AG20443 (cell line): Measurements from ENCODE around the gene MST1.
A peak's percentile ranks its signal among the peaks of the same experiment; 100 is the strongest.

ENCODE experiments used
- DNase-seq: peaks from one replicate; pipeline ENCODE4 v3.0.0; 2012; ENCODE audit warnings: low spot score, mixed read lengths

The MST1 gene

DNA sequence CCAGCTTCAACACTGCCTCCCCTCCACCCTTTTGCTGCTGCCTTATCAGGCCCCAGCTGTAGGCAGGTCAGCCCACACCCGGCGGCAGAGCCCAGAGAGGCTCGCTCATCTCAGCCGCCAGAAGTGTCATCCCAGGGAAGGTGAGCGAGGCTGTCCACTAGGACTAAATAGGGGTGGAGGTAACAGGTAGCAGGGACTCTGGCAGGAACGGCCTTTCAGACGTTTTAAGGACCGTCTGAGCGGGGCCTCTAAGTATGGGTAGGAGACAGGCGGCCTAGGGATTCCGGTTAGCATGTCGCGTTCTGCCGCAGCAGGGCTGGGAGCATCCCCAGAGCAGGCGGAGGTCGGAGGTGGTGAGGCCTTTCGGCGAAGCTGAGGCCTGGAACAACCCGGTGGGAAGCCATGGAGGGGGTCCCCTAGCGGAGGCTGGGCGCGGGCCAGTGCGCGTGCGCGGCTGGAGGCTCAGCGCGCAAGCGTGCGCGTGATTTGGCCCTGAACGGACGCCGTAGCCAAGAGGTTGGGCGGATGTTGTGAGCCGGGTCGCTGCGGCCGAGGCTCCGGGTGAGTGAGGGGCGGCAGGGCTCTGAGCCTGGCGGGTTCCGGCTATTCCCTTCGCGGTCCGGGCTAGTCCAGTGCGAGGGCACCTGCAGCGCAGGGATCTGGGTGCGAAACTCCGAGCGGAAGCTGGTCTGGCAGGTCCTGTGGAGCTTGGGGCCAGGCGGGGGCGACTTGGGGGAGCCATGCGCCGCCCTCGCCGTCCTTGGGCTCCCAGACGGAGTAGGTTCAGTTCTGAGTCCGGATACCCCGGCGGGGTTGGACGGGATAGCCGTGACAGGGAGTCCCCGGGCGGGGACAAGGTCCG is at the start of gene MST1, which contains the start of gene RNF123:
TSS of gene MST1 (minus strand) at position 429 of the 862 bp plus-strand sequence. CDS start 783 bp downstream, outside the sequence.
TSS of gene RNF123 (plus strand) at position 512 of the 862 bp plus-strand sequence. CDS start 1,609 bp downstream, outside the sequence.
- peak; percentile 95 for DNase-seq

DNA sequence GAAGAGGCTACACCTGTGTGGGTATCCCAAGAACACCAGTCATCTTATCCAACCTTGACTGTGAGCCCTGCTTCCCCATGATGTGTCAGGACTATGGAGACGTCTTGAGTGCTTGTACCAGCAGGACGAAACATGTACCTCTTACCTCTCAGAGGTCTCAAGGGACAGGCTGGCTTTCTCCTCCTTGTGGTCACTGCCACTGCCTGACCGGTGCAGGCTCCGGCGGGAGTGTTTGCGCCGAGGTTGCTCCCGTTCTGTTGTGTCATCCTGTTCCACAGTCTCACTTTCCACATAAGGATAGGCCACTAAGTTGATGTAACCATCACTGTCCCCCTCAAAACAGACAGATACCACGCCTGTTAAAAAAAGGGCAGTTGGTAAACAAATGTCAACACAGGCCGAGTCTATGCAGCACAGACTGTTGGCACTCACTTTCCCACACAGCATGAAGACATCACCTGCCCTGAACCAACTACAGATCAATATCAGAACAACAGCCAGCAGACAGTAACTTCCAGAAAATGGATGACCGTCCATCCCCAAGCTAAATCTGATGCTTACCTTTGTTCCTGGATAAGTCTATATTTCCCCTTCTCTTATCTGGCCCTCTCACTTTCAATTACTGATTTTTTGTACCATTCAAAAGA is 48.9 kb upstream of the MST1 start:
- DNase-seq: no peak

DNA sequence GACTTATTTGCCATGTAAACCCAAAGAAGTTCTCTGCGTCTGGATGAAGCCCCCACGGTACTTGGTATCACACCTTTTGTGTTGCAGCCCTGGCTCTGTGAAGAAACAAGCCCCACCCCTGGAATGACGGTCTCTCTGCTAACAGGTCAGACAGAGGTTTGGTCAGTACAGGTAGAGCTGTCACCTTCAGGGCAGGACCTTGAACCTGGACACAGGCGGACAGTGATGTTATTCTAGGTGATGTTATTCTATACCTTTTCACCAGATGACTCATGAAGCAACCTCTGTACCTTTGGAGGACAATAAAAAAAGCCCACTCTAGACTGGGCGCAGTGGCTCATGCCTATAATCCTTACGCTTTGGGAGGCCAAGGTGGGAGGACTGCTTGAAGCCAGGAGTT is 45.5 kb upstream of the MST1 start:
- no peak for DNase-seq

DNA sequence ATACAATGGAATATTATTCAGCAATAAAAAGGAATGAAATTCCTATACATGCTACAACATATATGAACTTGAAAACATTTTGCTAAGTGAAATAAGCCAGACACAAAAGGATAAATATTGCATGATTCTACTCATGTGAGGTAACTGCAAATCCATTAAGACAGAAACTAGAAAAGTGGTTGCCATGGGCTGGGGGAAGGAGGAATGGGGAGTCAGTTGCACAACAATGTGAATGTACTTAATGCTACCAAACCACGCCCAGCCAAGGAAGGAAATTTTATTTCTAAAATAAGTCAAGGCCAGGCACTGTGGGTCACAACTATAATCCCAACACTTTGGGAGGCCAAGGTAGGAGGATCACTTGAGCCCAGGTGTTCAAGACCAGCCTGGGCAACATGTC is 44.3 kb upstream of the MST1 start:
- no peak for DNase-seq

DNA sequence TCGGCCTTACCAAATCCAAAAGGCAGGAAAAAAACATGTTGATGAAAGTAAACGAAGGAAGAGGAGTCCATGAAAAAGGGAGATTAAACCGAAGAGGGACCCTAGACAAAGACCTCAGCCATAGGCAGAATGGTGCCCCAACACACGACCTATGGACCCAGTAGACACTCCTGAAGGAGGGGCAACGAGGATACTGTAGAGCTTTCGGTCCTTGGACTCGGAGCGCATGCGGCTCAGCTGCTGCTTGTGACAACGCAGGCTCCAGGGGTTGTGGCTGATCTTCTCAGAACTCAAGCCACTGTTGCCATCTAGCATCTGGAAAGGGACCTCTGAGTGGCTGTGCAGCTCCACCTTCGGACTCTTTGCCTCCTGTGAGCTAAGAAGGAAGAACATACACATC is 43.3 kb upstream of the MST1 start:
- DNase-seq: no peak

DNA sequence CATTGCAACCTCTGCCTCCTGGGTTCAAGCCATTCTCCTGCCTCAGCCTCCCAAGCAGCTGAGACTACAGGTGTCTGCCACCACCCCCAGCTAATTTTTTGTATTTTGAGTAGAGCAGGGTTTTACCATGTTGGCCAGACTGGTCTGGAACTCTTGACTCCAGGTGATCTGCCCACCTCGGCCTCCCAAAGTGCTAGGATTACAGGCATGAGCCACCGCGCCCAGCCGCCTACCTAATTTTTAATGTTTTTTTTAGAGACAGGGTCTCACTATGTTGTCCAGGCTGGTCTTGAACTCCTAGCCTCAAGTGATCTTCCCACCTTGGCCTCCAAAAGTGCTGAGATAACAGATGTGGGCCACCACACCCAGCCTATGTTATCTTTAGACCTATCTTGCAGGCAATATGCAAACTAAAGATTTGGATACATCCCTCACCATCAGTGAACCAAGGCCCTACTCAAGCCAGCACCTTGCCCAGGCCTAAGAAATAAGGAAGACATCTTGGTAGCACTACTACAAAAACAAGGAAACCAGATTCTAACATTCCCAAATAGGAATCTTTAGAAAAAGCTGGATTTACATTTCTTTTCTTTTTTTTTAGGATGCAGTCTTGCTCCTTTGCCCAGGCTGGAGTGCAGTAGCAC is 40.8 kb upstream of the MST1 start:
- no peak for DNase-seq

DNA sequence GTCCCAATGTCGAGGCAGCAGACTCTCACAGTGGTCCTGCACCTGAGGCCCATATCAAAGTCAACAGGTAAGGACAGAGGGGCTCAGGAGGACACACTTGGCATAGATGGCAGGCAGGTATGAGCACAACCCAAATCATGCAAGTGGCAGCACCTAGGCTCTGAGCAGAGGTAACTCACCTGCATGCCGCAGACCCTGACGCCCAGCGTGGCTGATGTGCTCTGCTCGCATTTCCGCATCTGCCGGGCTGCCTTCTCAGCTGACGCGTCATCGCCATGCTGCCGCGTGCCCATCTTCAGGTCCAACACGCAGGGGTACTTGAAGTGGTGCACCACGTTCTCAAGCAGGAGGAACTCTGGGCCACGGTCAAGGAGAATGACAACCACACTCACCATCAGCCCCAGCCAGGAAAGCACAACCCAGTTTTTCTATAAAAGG is 38.7 kb upstream of the MST1 start:
- no peak for DNase-seq

DNA sequence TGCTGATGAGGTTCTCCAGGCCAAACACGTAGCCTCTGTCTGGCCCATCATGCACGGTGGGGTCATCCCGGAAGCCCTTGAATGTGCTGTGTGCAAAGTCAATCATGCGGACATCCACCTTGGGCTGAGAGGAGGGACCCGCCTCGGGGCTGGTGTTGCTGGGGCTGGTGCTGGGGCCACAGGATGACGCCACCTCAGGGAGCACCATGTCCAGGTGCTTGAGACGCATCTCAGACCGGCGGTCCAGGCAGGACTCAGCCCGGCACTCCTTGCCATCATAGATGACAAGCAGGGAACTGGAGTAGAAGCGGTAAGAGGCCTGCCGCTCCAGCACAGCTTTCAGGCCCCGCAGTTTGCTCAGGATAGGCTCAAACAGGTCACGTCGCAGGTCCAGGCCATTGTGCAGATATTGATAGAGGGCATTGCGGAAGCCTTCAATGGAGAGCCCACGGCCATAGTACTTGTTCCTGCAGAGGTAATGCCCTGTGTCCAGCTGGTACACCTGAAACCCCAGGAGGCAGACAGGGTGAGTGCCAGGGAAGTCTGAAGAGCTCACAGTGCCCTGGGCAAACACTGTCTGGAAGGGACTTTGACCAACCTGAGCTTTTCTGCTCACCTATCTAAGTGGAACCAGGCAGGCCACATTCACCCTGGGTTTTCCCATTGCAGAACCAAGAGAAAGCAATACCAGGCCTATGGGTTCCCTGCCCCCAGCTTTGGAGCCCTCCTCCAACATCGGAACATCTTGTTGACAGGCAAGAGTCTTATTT is 38.1 kb upstream of the MST1 start:
- DNase-seq: no peak

DNA sequence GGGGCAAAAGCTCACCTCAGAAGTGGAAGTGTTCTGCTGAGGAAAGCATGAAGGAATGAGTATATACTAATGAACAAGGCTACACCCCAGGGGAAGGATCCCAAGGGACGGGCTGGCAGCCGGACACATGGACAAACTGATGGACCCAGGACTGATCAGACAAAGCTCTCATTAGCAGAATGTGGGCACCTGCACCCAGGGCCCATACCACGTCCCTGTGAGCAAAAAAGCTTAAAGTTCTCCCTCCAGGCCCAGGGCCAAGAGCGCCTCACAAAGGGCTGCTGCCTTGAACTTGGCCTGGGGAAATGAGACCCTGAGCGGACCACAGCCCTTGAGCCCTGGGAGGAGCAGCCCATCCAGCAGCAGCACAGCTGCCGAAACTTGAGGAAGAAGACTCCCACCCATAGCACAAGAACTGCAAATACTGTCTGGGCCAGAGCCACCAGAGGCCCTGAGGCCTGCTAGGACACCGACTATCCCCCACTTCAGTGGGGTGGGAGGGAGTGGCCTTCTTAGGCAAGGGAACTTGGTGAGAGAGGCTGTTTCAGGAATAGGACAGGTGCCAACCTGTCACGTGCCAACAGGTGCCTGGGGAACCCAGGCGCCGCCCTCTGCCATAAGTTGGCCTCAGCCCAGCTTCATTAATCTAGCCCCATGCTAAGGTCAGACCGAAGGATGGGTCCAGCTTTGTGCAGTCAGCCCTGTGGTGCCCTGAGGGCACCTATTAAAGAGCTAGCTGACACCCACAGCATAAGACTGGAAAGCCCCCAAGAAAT is 36.8 kb upstream of the MST1 start:
- DNase-seq: no peak

DNA sequence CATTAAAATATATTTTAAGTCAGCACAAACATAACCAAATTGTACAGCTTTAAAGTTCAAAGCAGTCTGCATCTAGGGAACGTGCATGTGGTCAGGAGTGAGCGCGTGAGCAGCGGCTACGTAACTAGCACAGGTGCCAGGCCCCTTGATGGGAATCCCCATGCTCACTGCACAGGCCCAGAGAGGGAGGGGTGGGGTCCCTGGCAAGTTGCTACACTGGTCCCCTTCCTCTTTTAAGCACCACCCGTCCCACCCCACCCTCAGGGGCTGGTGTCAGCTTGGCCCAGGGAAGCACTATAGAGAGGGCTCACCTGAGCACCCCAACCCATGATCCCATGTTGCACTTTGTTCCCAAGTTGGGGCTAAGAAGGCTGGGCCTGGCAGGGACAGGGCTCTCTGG is 35.3 kb upstream of the MST1 start:
- DNase-seq: no peak

DNA sequence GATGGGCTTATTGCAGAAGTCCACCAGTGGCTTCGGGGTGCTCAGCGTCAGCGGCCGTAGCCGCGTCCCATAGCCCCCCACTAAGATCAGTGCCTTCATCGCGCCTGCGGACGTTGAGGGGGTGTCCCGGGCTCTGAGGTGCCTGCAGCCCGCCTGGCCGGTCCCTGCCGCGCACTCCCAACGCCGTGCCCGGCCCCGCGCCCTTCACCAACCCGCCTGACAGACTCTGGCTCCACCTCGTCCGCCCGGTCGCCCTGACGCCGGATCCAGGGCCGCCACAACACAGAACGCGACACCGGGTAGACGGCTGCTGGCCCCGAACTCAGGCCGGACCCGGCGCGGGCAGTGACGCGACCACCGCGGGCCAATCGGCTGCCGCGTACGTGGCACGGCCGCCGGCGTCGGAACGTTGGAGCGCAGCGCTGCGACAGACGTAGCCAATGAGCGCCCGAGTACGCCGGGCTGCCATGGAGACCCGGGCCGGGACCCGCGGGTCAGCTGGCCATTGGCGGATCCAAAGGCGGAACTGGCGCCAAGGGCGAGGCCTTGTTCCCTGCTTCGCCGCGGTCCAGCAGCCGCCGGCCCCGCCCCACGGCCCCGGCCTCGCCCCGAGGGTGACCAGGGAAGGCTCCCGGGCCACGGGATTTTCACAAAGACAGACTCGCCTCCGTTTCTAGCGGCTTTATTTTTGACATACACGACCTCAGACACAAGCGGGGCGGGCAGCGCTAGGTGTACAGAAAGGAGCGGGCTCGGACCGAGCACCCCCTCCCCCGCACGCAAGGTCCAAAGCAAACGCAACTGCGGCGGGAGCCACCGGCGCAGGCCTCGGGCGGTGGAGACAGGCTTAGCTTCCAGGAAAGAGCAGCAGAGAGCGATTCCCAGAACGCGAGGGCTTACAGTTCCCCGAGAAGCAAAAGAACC is 34.6 kb upstream of the MST1 start, which contains the start of gene GMPPB:
TSS of gene GMPPB (minus strand) at position 324 of the 924 bp plus-strand sequence. CDS start at position 99, 225 bp downstream.
- DNase-seq: peak; percentile 99

DNA sequence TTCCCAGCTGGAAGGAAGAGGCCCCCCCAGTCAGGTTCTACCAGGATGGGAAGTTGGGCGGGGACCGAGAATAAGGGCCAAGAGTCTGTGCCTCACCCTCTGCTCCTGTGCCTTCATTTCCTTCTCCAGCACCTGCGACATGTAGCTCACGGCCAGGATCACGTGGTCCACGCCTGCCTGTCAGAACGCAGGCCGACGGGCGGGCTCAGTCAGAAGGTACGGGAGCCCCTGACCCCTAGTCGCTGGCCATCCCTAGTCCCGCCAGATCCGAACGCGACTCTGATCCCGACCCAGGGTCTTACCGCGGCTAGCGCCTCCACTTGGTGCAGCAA is 34.0 kb upstream of the MST1 start:
- peak; percentile 39 for DNase-seq

DNA sequence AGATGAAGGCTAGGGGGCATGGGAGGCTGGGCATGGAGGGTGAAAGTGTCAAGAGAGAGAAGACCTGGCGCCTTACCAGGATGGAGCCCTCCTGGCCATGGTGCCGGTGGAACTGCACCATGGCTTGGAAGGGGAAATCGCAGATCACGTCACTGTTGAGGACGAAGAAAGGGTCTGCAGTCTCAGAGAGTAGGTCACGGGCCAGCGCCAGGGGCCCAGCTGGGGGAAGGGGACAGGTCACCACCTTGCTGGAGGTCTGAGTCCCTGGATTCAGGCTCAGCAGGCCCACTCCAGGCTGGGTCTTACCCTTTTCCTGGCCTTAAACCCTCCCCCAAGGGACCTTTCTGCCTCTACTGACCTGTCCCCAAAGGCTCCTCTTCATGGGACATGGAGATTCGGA is 33.6 kb upstream of the MST1 start:
- DNase-seq: no peak

DNA sequence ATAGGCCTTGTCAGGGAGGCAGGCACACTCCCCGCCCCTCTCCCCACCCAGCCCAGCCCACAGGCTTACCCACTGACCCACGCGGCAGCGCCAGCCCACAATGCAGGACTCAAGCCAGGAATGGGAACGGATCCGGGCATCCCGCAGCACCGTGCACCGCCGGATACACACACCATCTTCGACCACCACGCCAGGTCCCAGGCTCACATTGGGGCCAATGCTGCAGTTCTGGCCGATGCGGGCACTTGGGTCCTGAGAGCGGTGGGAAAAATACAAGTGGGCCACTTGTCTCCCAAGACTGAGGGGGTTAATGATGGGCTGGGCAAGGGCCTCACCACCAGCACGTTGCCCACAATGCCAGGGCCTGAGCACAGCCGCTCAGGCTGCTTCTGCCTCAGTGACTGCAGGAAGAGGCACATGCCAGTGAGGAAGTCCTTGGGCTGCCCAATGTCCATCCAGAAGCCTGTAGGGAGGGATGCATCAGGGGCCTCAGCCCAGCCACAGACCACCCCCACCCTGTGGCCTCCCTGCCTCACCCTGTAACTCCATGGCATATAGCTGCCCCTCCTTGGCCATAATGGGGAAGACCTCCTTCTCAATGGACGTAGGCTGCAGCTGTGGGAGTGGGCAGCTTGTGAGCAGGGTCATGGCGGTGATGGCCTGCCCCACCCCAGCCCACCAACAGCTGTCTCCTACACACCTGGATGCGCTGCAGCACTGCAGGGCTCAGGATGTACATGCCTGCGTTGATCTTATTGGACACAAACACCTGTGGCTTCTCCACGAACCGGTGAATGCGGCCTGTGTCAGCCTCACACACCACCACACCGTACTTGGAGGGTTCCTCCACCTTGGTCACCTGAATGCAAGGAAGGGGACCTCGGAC is 32.9 kb upstream of the MST1 start:
- DNase-seq: no peak

DNA sequence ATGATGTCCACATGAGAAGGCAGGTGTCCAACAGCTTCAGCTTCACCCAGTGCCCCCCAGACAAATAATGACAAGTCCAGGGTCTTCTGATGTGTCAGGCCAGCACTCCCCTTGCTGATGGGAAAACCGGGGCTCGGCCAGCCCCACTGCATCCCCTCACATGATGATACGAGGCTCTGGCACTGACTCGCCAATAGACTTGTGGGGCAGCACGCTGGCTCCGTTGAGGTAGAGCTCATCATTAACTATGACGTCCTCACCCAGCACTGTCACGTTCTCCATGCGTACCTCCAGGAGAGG is 32.3 kb upstream of the MST1 start:
- no peak for DNase-seq

DNA sequence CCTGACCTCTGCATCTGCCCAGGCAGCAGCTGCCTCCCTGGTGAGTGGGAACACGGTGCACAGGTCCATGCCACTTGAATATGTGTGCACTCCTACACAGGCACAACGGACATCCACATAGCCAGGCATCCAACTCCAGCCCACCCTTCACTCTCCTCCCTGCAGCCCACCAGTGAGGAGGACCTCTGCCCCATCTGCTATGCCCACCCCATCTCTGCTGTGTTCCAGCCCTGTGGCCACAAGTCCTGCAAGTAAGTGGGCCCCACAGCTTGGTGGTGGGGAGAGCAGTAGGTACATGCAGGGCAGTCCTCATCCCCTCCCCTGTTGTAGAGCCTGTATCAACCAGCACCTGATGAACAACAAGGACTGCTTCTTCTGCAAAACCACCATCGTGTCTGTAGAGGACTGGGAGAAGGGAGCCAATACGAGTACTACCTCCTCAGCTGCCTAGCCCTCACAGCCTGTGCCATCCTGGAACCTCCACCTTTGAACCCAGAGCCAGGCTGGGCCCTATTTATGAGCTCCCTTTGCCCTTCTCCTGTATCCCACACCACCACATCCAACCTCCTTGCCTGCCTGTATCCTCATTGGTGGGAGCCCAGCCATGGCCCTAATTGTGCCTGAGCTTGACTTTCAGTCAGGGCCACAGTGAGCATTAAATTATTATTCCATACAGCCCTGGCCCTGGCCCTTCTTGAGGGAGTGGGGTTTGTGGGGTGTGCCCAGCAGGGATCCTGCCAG is 31.8 kb upstream of the MST1 start:
- no peak for DNase-seq

DNA sequence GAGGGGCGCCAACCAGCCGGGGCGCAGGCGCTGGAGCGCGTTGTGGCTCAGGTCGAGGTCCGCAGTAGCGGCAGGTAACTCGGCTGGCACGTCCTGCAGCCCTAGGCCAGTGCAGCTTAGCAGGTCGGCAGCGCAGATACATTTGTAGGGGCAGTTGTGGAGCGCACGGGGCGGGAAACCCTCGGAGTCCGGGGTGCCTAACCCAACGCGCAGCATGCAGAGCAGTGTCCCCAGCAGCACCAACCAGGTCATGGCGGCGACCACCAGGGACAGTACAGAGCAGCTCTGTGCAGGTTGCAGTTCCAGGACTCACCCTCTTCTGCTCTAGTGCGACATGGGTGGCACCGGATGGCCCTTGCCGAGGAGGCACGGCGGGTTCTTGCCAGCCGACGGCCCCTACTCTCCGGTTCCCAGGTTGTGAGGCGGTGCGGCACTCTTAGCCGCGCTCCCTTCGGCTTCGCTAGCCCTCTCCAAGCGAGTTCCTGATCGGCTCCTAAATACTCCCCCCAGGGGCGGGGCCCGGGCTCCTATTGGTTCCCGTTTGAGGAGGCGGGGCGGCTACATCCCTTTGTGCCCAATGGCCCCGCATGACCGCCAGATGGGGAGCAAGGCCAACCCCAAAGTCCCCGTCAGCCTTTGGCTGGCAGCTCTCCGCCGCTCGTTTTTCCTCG is 30.1 kb upstream of the MST1 start, which contains the start of gene AMIGO3:
TSS of gene AMIGO3 (minus strand) at position 471 of the 671 bp plus-strand sequence. CDS start at position 252, 219 bp downstream.
- peak; percentile 98 for DNase-seq

DNA sequence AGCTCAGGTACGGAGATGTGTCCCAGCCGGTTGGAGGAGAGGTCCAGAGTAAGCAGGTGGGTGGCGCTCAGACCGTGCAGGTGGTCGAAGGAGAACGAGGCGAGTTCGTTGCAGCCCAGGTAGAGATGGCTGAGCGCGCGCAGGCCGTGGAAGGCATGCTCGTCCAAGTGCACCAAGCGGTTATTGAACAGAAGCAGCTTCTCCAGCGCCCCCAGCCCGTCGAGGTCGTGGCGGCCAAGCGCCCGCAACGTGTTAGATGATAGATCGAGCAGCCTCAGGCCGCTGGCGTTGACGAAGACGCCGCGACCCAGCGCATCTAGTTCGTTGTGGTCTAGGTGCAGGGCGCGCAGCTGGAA is 29.6 kb upstream of the MST1 start:
- DNase-seq: no peak
